DND-41 (cell line): ENCODE measurements around the gene TPH1.

Source experiments
- CTCF ChIP-seq: IDR thresholded peaks from 2 replicates; pipeline ENCODE4 v1.5.1; 2012; ENCODE audit warnings: borderline replicate concordance, low read length, moderate library complexity, mild to moderate bottlenecking; ENCODE audit not compliant: poor library complexity, severe bottlenecking; ENCODE audit errors: extremely low read depth
- EZH2 ChIP-seq: IDR thresholded peaks from 3 replicates; pipeline ENCODE4 v1.6.1; 2012; ENCODE audit warnings: borderline replicate concordance, low read depth, mild to moderate bottlenecking, moderate library complexity, low read length, inconsistent platforms; ENCODE audit not compliant: severe bottlenecking

- TF ChIP-seq CTCF: no peak
- no peak for TF ChIP-seq EZH2
These were observed 31.2 kb downstream of the TPH1 start for GRCh38 chr11:18014876-18015275.
